Ovary (tissue), 9 donors: ENCODE results near the gene PHLPP2. TPM values are rescaled to one million over a fixed set of nuclear protein-coding genes. Genes with fewer than 3 reads are reported as not detected.

Experiments
- DNase-seq, 5 donors: peaks; one replicate each; pipeline ENCODE4 v3.0.0-alpha.2; 2019 to 2020
- H3K27ac ChIP-seq, 2 donors: fragments of 200-600 bp; one replicate each; pipeline versions ENCODE4 v1.5.1 to v1.8.0; 2019 to 2022
- H3K27me3 ChIP-seq: fragments of 200-600 bp; one replicate; pipeline ENCODE4 v1.8.0; 2022
- H3K36me3 ChIP-seq: fragments of 200-600 bp; sonication (generic); one replicate; pipeline ENCODE4 v1.5.1; 2019
- H3K4me1 ChIP-seq: one replicate; pipeline ENCODE4 v1.8.1; 2013; ENCODE audit warnings: mild to moderate bottlenecking, moderate library complexity; ENCODE audit not compliant: insufficient read depth
- H3K4me3 ChIP-seq: fragments of 200-600 bp; sonication (generic); one replicate; pipeline ENCODE4 v1.5.1; 2017
- H3K9me3 ChIP-seq, 2 donors: fragments of 200-600 bp in 1 of 2; sonication (generic) in 1 of 2; one replicate each; pipeline versions ENCODE4 v1.5.1 to v1.8.1; 2013 to 2019; ENCODE audit warnings: mild to moderate bottlenecking in 1 of 2, moderate library complexity in 1 of 2
- EP300 ChIP-seq: sonication (generic); formaldehyde crosslinking; IDR thresholded peaks from one replicate; pipeline ENCODE4 v1.6.1; 2017; ENCODE audit warnings: antibody characterized with exemption
- POLR2A ChIP-seq: fragments of 450-650 bp; IDR thresholded peaks from one replicate; pipeline ENCODE4 v1.6.1; 2017; ENCODE audit warnings: antibody characterized with exemption, mild to moderate bottlenecking, moderate library complexity
- WGBS, 3 donors: extraction: QIAGEN DNeasy Blood & Tissue Kit in 1 of 3; methylation state at CpG; one replicate each; pipeline versions ENCODE4 v1.1.5 to v1.1.7; 2013 to 2017; 5-methylcytosine and 5-hydroxymethylcytosine counted together
- intact Hi-C, 4 donors: fragments of 100-400 bp; cut with DNase I; formaldehyde crosslinking; loops; one replicate each; pipeline versions ENCODE4 v1.11.0 to v1.15.1; 2022 to 2023
- polyA plus RNA-seq, 2 donors: library from polyadenylated mRNA; stranded (reverse); fragments of 200-250 nt in 1 of 2; fragments of 350-450 nt in 1 of 2; fragmentation: Illumina TruSeq in 1 of 2; extraction: RNeasy Lipid Tissue Mini Kit (QIAGEN cat#74804) in 1 of 2; gene quantifications; one replicate each; pipeline ENCODE4 v1.2.3, GENCODE V29; 2013 to 2014
- total RNA-seq, 7 donors: library from RNA; depleted of rRNA in 2 of 7; stranded (reverse); fragments of >200 nt in 2 of 7; fragmentation: NEBNext Ultra II Directional in 3 of 7; extraction: Animal tissue kit (Norgen Biotek cat#: 25700) in 3 of 7; gene quantifications; one replicate each; pipeline versions ENCODE4 v1.1.0 to v1.2.4, GENCODE V29; 2016 to 2023
- TF ChIP-seq, protein P1 (sequence below), 3 donors: fragments of 450-650 bp in 2 of 3; fragments of 200-600 bp in 1 of 3; IDR thresholded peaks; one replicate each; pipeline versions ENCODE4 v1.5.1 to v1.8.0; 2016 to 2022; ENCODE audit warnings: antibody characterized with exemption in 3 of 3, mild to moderate bottlenecking in 1 of 3
- donor health status: DM: no; HTN: no; CAD: no; lungs with moderate emphysema.
- donor health status: DM: no; HTN: no; CAD: no.
- donor health status: Bipolar disorder and iron deficiency.
- donor health status: DM: yes; HTN: yes; CAD: no.
- donor health status: DM: no; HTN: no; CAD: no.
- donor health status: DM: yes; HTN: yes; CAD: no.

The PHLPP2 gene
- total and polyA plus RNA-seq, 9 donors: 3.5 to 19.0 (median 11.0) TPM

GRCh38 chr16:71709229-71709781, 15.2 kb downstream of the PHLPP2 start:
- H3K4me1 ChIP-seq: peaks cover 3% of the 10 kb centered on the region
- H3K4me3 ChIP-seq: no peak overlapping the region
- H3K36me3 ChIP-seq: no peaks in the 10 kb centered on the region
- H3K27ac ChIP-seq: no peak overlapping the region
- WGBS, 3 donors: 39 to 59% (median 52%) methylated on average over 2 of the region's 2 CpGs
- intact Hi-C loops: no loop called here
- no peaks in the 10 kb centered on the region for H3K27me3 ChIP-seq
- H3K9me3 ChIP-seq: no peaks in the 10 kb centered on the region
- TF ChIP-seq, protein P1, sequence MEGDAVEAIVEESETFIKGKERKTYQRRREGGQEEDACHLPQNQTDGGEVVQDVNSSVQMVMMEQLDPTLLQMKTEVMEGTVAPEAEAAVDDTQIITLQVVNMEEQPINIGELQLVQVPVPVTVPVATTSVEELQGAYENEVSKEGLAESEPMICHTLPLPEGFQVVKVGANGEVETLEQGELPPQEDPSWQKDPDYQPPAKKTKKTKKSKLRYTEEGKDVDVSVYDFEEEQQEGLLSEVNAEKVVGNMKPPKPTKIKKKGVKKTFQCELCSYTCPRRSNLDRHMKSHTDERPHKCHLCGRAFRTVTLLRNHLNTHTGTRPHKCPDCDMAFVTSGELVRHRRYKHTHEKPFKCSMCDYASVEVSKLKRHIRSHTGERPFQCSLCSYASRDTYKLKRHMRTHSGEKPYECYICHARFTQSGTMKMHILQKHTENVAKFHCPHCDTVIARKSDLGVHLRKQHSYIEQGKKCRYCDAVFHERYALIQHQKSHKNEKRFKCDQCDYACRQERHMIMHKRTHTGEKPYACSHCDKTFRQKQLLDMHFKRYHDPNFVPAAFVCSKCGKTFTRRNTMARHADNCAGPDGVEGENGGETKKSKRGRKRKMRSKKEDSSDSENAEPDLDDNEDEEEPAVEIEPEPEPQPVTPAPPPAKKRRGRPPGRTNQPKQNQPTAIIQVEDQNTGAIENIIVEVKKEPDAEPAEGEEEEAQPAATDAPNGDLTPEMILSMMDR (IDR thresholded peaks at IDR 0.05): no peak
- TF ChIP-seq EP300 (no peak), POLR2A (no peak)
- no peak for DNase-seq

DNA sequence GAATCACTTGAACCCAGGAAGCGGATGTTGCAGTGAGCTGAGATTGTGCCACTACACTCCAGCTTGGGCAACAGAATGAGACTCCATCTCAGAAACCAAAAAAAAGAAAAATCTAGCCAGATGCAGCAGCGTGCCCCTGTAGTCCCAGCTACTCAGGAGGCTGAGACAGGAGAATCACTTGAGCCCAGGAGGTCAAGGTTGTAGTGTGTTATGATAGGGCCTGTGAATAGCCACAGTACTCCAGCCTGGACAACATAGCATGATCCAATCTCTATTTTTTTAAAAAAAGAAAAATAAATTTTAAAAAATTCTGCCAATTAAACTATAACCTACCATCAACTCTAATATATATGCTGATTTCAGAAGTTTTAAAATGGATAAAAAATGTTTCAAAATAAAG, 15.8 kb downstream of the PHLPP2 start:
- Histone ChIP-seq H3K4me3 (no peak overlapping the region), H3K27me3 (no peaks in the 10 kb centered on the region), H3K4me1 (peaks cover 3% of the 10 kb centered on the region), H3K9me3 (no peaks in the 10 kb centered on the region), H3K36me3 (no peaks in the 10 kb centered on the region), H3K27ac (no peak overlapping the region)
- intact Hi-C loops: no loop called here
- TF ChIP-seq EP300 (no peak), POLR2A (no peak)
- TF ChIP-seq, protein P1 (IDR thresholded peaks at IDR 0.05): no peak
- no peak for DNase-seq
- WGBS, 3 donors: 92 to 96% (median 93%) methylated on average over 2 of the region's 2 CpGs

DNA sequence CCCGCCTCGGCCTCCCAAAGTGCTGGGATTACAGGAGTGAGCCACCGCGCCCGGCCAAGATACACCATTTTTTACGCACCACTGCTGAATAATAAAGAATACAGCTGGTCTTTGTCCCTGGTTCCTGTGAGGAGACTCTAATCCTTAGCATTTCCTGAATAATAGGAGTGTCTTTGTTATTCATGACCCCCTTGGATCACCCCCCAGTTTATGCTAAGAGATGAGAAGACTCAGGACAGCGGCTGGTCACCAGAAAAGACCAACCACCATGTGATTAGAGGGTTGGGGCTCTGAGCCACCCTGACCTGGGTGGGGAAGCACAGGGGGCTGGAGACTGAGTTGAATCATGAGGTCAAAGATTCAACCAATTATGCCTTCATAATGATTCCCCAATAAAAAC, 17.3 kb downstream of the PHLPP2 start:
- intact Hi-C loops: no loop called here
- peaks cover 3% of the 10 kb centered on the region for H3K4me1 ChIP-seq
- H3K36me3 ChIP-seq: no peaks in the 10 kb centered on the region
- no peaks in the 10 kb centered on the region for H3K27me3 ChIP-seq
- DNase-seq: no peak
- WGBS, 3 donors: 94 to 96% (median 95%) methylated on average over 7 of the region's 7 CpGs
- H3K9me3 ChIP-seq: no peaks in the 10 kb centered on the region
- TF ChIP-seq EP300: no peak
- TF ChIP-seq POLR2A: no peak
- TF ChIP-seq, protein P1 (IDR thresholded peaks at IDR 0.05): no peak
- H3K4me3 ChIP-seq: no peak overlapping the region
- no peak overlapping the region for H3K27ac ChIP-seq

DNA sequence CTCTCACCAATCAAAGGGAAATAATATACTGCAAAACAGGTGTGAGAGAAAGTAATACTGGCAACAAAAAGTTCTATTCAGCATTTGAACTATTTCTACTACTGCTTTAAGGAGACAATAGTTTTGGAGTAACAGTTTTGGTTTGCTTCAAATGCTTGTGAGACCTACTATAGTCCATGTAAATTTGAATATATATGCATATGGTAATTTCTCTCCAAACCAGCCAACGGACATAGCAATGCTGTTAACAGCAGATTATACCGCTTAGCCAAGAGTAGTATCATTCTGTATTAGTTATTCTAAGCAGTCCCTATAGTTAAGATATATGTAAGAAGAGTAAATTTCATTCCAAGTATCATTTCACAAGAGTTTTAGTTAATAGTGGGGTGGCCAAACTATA, 18.5 kb downstream of the PHLPP2 start:
- Histone ChIP-seq H3K9me3 (no peaks in the 10 kb centered on the region), H3K4me1 (peaks cover 3% of the 10 kb centered on the region), H3K4me3 (no peak overlapping the region), H3K27me3 (no peaks in the 10 kb centered on the region), H3K36me3 (no peaks in the 10 kb centered on the region), H3K27ac (no peak overlapping the region)
- intact Hi-C loops: no loop called here
- no peak for DNase-seq
- TF ChIP-seq EP300 (no peak), POLR2A (no peak)
- TF ChIP-seq, protein P1 (IDR thresholded peaks at IDR 0.05): no peak
- WGBS, 3 donors: 92 to 96% (median 94%) methylated on average over 2 of the region's 2 CpGs
